ENCODE measurements around the gene DLGAP4.

Gene DLGAP4

GRCh38 chr20:36477475-36477874 lies 171.3 kb downstream of the DLGAP4 start:
- no peak for DNase-seq (ENCODE audit: low read depth)

- no peak for DNase-seq (ENCODE audit: low read depth)
These were observed 172.2 kb downstream of the DLGAP4 start for GRCh38 chr20:36478137-36478905.

GRCh38 chr20:36479938-36480337 lies 173.8 kb downstream of the DLGAP4 start:
- DNase-seq (ENCODE audit: low read depth), result no peak

- no peak for DNase-seq (ENCODE audit: low read depth)
These were observed 174.4 kb downstream of the DLGAP4 start for GRCh38 chr20:36480456-36481048.

- no peak for DNase-seq (ENCODE audit: low read depth)
These were observed 175.4 kb downstream of the DLGAP4 start for GRCh38 chr20:36481380-36482043.

GRCh38 chr20:36482044-36482473 lies 175.9 kb downstream of the DLGAP4 start:
- DNase-seq (ENCODE audit: low read depth), result no peak

- no peak for DNase-seq (ENCODE audit: low read depth)
These were observed 177.2 kb downstream of the DLGAP4 start for GRCh38 chr20:36483209-36483918.

GRCh38 chr20:36483919-36484808 lies 178.0 kb downstream of the DLGAP4 start:
- no peak for DNase-seq (ENCODE audit: low read depth)

- no peak for DNase-seq (ENCODE audit: low read depth)
These were observed 179.1 kb downstream of the DLGAP4 start for GRCh38 chr20:36485286-36485685.

- no peak for DNase-seq (ENCODE audit: low read depth)
These were observed 180.9 kb downstream of the DLGAP4 start for GRCh38 chr20:36487069-36487468.

GRCh38 chr20:36490191-36490590 lies 184.1 kb downstream of the DLGAP4 start:
- DNase-seq (ENCODE audit: low read depth), result no peak

GRCh38 chr20:36491901-36492617 lies 185.9 kb downstream of the DLGAP4 start:
- DNase-seq (ENCODE audit: low read depth), result no peak

- DNase-seq (ENCODE audit: low read depth), result no peak
These were observed 187.1 kb downstream of the DLGAP4 start for GRCh38 chr20:36493051-36493800.

GRCh38 chr20:36493801-36494114 lies 187.6 kb downstream of the DLGAP4 start:
- DNase-seq (ENCODE audit: low read depth), result peak; percentile 76

- DNase-seq (ENCODE audit: low read depth), result no peak
These were observed 190.8 kb downstream of the DLGAP4 start for GRCh38 chr20:36496707-36497669.

GRCh38 chr20:36497856-36498255 lies 191.7 kb downstream of the DLGAP4 start:
- DNase-seq (ENCODE audit: low read depth), result no peak

- no peak for DNase-seq (ENCODE audit: low read depth)
These were observed 192.4 kb downstream of the DLGAP4 start for GRCh38 chr20:36498386-36499179.

- no peak for DNase-seq (ENCODE audit: low read depth)
These were observed 193.1 kb downstream of the DLGAP4 start for GRCh38 chr20:36499211-36499610.
